Epithelial cell of proximal tubule (primary cell): ENCODE data around the gene HLCS. TPM values are rescaled to one million over a fixed set of nuclear protein-coding genes. Genes with fewer than 3 reads are reported as not detected.
"Not testable (repeated sequence)": the region's sequence is repeated elsewhere in the genome, so short reads cannot be mapped to it uniquely, and the experiment has no call there.

ENCODE experiments used
- DNase-seq: peaks from one replicate; pipeline ENCODE4 v3.0.0-alpha.2; 2011; ENCODE audit warnings: low read depth
- H3K4me3 ChIP-seq: 2 replicates; pipeline ENCODE4 v1.5.1; 2011; ENCODE audit warnings: low read depth, mild to moderate bottlenecking, low read length
- CTCF ChIP-seq: conservative IDR thresholded peaks from 2 replicates; pipeline ENCODE4 v1.5.1; 2012; ENCODE audit warnings: low read depth, mild to moderate bottlenecking, low read length
- total RNA-seq: library from RNA; depleted of rRNA; stranded (reverse); fragments of >200 nt; gene quantifications from 2 replicates; pipeline ENCODE4 v1.2.3, GENCODE V29; 2015

Gene HLCS
- total RNA-seq, 1 donor from 2014 or later = 21.0 TPM

- no peak for TF ChIP-seq CTCF
- H3K4me3 ChIP-seq = no peak overlapping the region
- no peak for DNase-seq
Observed at GRCh38 chr21:36960676-36961284, 5.7 kb downstream of the HLCS start.

- H3K4me3 ChIP-seq = no peak overlapping the region
- no peak for TF ChIP-seq CTCF
- no peak for DNase-seq
Observed at GRCh38 chr21:36959020-36959835, 7.2 kb downstream of the HLCS start.

- TF ChIP-seq CTCF = no peak
- no peak for DNase-seq
- no peak overlapping the region for H3K4me3 ChIP-seq
Observed at GRCh38 chr21:36955783-36956182, 10.7 kb downstream of the HLCS start.

GRCh38 chr21:36952331-36952730 is 14.1 kb downstream of the HLCS start:
- DNase-seq, H3K4me3 ChIP-seq: not testable (repeated sequence)

- no peak for DNase-seq
- H3K4me3 ChIP-seq = no peak overlapping the region
- no peak for TF ChIP-seq CTCF
Observed at GRCh38 chr21:36949171-36950141, 17.0 kb downstream of the HLCS start.

GRCh38 chr21:36948686-36949085 is 17.8 kb downstream of the HLCS start:
- TF ChIP-seq CTCF = no peak
- no peak overlapping the region for H3K4me3 ChIP-seq
- no peak for DNase-seq

GRCh38 chr21:36946949-36947356 is 19.5 kb downstream of the HLCS start:
- no peak for TF ChIP-seq CTCF
- no peak for DNase-seq

More at GRCh38 chr21:36946949-36947356, 19.5 kb downstream of the HLCS start:
- H3K4me3 ChIP-seq = no peak overlapping the region
